Gastrocnemius medialis (tissue), 4 donors: ENCODE data around the gene WDR33. TPM values are rescaled to one million over a fixed set of nuclear protein-coding genes. Genes with fewer than 3 reads are reported as not detected.

Source experiments
- ATAC-seq, 2 donors: fragments of 150-250 bp; one replicate each; pipeline ENCODE4 v1.9.1; 2016
- DNase-seq, 2 donors: peaks; one replicate each; pipeline ENCODE4 v3.0.0-alpha.2; 2019
- H3K27ac ChIP-seq, 4 donors: fragments of 200-600 bp; sonication (generic); 1 replicate in 1 of 4; 2 replicates in 3 of 4; pipeline ENCODE4 v1.5.1; 2016 to 2018; ENCODE audit warnings: mild to moderate bottlenecking in 2 of 4, moderate library complexity in 1 of 4
- H3K27me3 ChIP-seq, 3 donors: fragments of 200-600 bp; sonication (generic) in 2 of 3; 1 replicate in 1 of 3; 2 replicates in 2 of 3; pipeline versions ENCODE4 v1.5.1 to v1.6.0; 2016 to 2019; ENCODE audit warnings: mild to moderate bottlenecking in 1 of 3, moderate library complexity in 1 of 3
- H3K36me3 ChIP-seq, 2 donors: fragments of 200-600 bp; sonication (generic) in 1 of 2; one replicate each; pipeline ENCODE4 v1.5.1; 2017 to 2018
- H3K4me1 ChIP-seq, 2 donors: fragments of 200-600 bp; sonication (generic) in 1 of 2; one replicate each; pipeline ENCODE4 v1.5.1; 2016 to 2017; ENCODE audit warnings: mild to moderate bottlenecking in 2 of 2
- H3K4me3 ChIP-seq, 4 donors: fragments of 200-600 bp; sonication (generic) in 3 of 4; 1 replicate in 1 of 4; 2 replicates in 3 of 4; pipeline ENCODE4 v1.5.1; 2016 to 2019; ENCODE audit warnings: mild to moderate bottlenecking in 2 of 4
- H3K9me3 ChIP-seq, 3 donors: fragments of 200-600 bp; sonication (generic) in 2 of 3; 1 replicate in 1 of 3; 2 replicates in 2 of 3; pipeline ENCODE4 v1.5.1; 2016 to 2019
- CTCF ChIP-seq, 5 experiments: fragments of 450-650 bp in 3 of 5; fragments of 200-600 bp in 2 of 5; sonication (generic) in 2 of 5; IDR thresholded peaks in 4 of 5; conservative IDR thresholded peaks in 1 of 5; 1 replicate in 4 of 5; 2 replicates in 1 of 5; pipeline ENCODE4 v1.5.1; 2016 to 2019; ENCODE audit warnings: antibody characterized with exemption in 5 of 5, mild to moderate bottlenecking in 3 of 5, moderate library complexity in 3 of 5
- POLR2A ChIP-seq, 2 donors: fragments of 450-650 bp; IDR thresholded peaks; one replicate each; pipeline ENCODE4 v1.6.1; 2017; ENCODE audit warnings: antibody characterized with exemption in 2 of 2, mild to moderate bottlenecking in 2 of 2, moderate library complexity in 2 of 2
- in situ Hi-C, 4 donors: fragments of 200-750 bp; cut with MboI; loops; one replicate each; pipeline versions ENCODE4 v1.15.0 to v1.8.0; 2017; ENCODE audit warnings: low sequenced_read_pairs in 4 of 4
- intact Hi-C: fragments of 100-400 bp; cut with DNase I; formaldehyde crosslinking; loops from one replicate; pipeline ENCODE4 v1.15.1; 2023; ENCODE audit warnings: low total_unique reads
- total RNA-seq, 4 donors: library from RNA; depleted of rRNA; stranded (reverse); fragments of >200 nt; gene quantifications; one replicate each; pipeline versions ENCODE4 v1.1.0 to v1.2.3, GENCODE V29; 2016

Gene WDR33
- total RNA-seq, 4 donors from 2014 or later: 13.6 to 31.4 (median 20.6) TPM

GRCh38 chr2:127737892-127738291 lies 73.1 kb downstream of the WDR33 start:
- DNase-seq (no peak), ATAC-seq (no peak)
- no peaks in the 10 kb centered on the region for H3K27me3 ChIP-seq
- TF ChIP-seq CTCF (IDR thresholded peaks at IDR 0.05 in 4 of 5, conservative IDR thresholded peaks at IDR 0.05 in 1 of 5): no peak
- no peak overlapping the region for H3K4me3 ChIP-seq
- in situ Hi-C loops: no loop called here
- peaks cover 29 to 31% of the 10 kb centered on the region in 2 donors for H3K4me1 ChIP-seq
- H3K9me3 ChIP-seq: no peaks in the 10 kb centered on the region
- peaks cover 0 to 10% of the 10 kb centered on the region in 2 donors for H3K36me3 ChIP-seq
- intact Hi-C loops: no loop called here
- H3K27ac ChIP-seq: no peak overlapping the region

GRCh38 chr2:127735537-127736399 lies 75.2 kb downstream of the WDR33 start:
- DNase-seq (no peak), ATAC-seq (peak; percentile 40 to 47)
- Histone ChIP-seq H3K4me1 (peaks cover 29 to 31% of the 10 kb centered on the region in 2 donors), H3K27me3 (no peaks in the 10 kb centered on the region), H3K4me3 (no peak overlapping the region), H3K27ac (peak overlapping the region; percentile 8 to 73 (median 48)), H3K36me3 (peaks cover 0 to 9% of the 10 kb centered on the region in 2 donors), H3K9me3 (no peaks in the 10 kb centered on the region)
- in situ Hi-C loops (no loop called here), intact Hi-C loops (no loop called here)
- TF ChIP-seq CTCF (IDR thresholded peaks at IDR 0.05 in 4 of 5, conservative IDR thresholded peaks at IDR 0.05 in 1 of 5) (no peak), POLR2A (IDR thresholded peaks at IDR 0.05) (no peak)

GRCh38 chr2:127735044-127735443 lies 75.9 kb downstream of the WDR33 start:
- TF ChIP-seq POLR2A (IDR thresholded peaks at IDR 0.05) (no peak), CTCF (IDR thresholded peaks at IDR 0.05 in 4 of 5, conservative IDR thresholded peaks at IDR 0.05 in 1 of 5) (no peak)
- DNase-seq (no peak), ATAC-seq (no peak)
- Histone ChIP-seq H3K36me3 (peaks cover 0 to 2% of the 10 kb centered on the region in 2 donors), H3K4me3 (no peak overlapping the region), H3K4me1 (peaks cover 29 to 31% of the 10 kb centered on the region in 2 donors), H3K27ac (peak overlapping the region; percentile 29 to 73 (median 68)), H3K27me3 (no peaks in the 10 kb centered on the region), H3K9me3 (no peaks in the 10 kb centered on the region)
- intact Hi-C loops: no loop called here
- in situ Hi-C loops: no loop called here

GRCh38 chr2:127733816-127734537 lies 77.0 kb downstream of the WDR33 start:
- peaks cover 29 to 31% of the 10 kb centered on the region in 2 donors for H3K4me1 ChIP-seq
- peak overlapping the region; percentile 68 to 73 (median 70) for H3K27ac ChIP-seq
- ATAC-seq (peak; percentile 72 to 90), DNase-seq (no peak)
- no peaks in the 10 kb centered on the region for H3K36me3 ChIP-seq
- no peaks in the 10 kb centered on the region for H3K9me3 ChIP-seq
- intact Hi-C loops (loop anchor here (1.0 kb wide), 1 partner anchor 32 kb away; no protein-coding TSS in a partner anchor), in situ Hi-C loops (no loop called here)
- H3K4me3 ChIP-seq: peak overlapping the region; percentile 24 to 40 (median 32)
- no peak for TF ChIP-seq POLR2A (IDR thresholded peaks at IDR 0.05)
- no peak for TF ChIP-seq CTCF (IDR thresholded peaks at IDR 0.05 in 4 of 5, conservative IDR thresholded peaks at IDR 0.05 in 1 of 5)
- no peaks in the 10 kb centered on the region for H3K27me3 ChIP-seq
